C4-2B (cell line): ENCODE measurements around the gene OCA2.

Experiments used
- CTCF ChIP-seq: fragments of 450-650 bp; conservative IDR thresholded peaks from 2 replicates; pipeline ENCODE4 v1.5.1; 2017; ENCODE audit warnings: mild to moderate bottlenecking
- ZFX ChIP-seq: fragments of 450-650 bp; IDR thresholded peaks from 2 replicates; pipeline ENCODE4 v1.6.1; 2017

GRCh38 chr15:27742751-27743477, 356.2 kb downstream of the OCA2 start:
- TF ChIP-seq CTCF, result no peak
- no peak for TF ChIP-seq ZFX
